Hepatocyte (in vitro differentiated cells): ENCODE measurements around the gene TMCC2. TPM values are rescaled to one million over a fixed set of nuclear protein-coding genes. Genes with fewer than 3 reads are reported as not detected.

ENCODE experiments used
- DNase-seq: peaks from one replicate; pipeline ENCODE4 v3.0.0-alpha.2; 2016; ENCODE audit warnings: low spot score
- H2AFZ ChIP-seq: fragments of 200-600 bp; sonication (generic); 2 replicates; pipeline ENCODE4 v1.6.0; 2016; ENCODE audit warnings: antibody characterized with exemption, mild to moderate bottlenecking
- H3K27ac ChIP-seq: fragments of 200-600 bp; sonication (generic); 2 replicates; pipeline ENCODE4 v1.5.1; 2016; ENCODE audit warnings: mild to moderate bottlenecking
- H3K27me3 ChIP-seq: fragments of 200-600 bp; sonication (generic); 2 replicates; pipeline ENCODE4 v1.6.1; 2016
- H3K36me3 ChIP-seq: fragments of 200-600 bp; sonication (generic); replicated peaks from 2 replicates; pipeline ENCODE4 v1.5.1; 2016; ENCODE audit warnings: low read depth; ENCODE audit not compliant: insufficient read depth
- H3K4me1 ChIP-seq: fragments of 200-600 bp; sonication (generic); 2 replicates; pipeline ENCODE4 v1.5.1; 2016; ENCODE audit warnings: mild to moderate bottlenecking, moderate library complexity; ENCODE audit not compliant: insufficient read depth
- H3K4me2 ChIP-seq: fragments of 200-600 bp; sonication (generic); 2 replicates; pipeline ENCODE4 v1.6.0; 2016
- H3K4me3 ChIP-seq: fragments of 200-600 bp; sonication (generic); 2 replicates; pipeline ENCODE4 v1.5.1; 2016; ENCODE audit warnings: mild to moderate bottlenecking
- H3K79me2 ChIP-seq: fragments of 200-600 bp; sonication (generic); 2 replicates; pipeline ENCODE4 v1.6.0; 2017; ENCODE audit warnings: mild to moderate bottlenecking
- H3K9me2 ChIP-seq: fragments of 200-600 bp; sonication (generic); replicated peaks from 2 replicates; pipeline ENCODE4 v1.6.0; 2017; ENCODE audit warnings: mild to moderate bottlenecking; ENCODE audit not compliant: insufficient read depth
- H3K9me3 ChIP-seq: fragments of 200-600 bp; sonication (generic); 2 replicates; pipeline ENCODE4 v1.5.1; 2016; ENCODE audit warnings: low read depth, mild to moderate bottlenecking
- H4K20me1 ChIP-seq: fragments of 200-600 bp; sonication (generic); 2 replicates; pipeline ENCODE4 v1.6.0; 2016; ENCODE audit warnings: mild to moderate bottlenecking; ENCODE audit not compliant: insufficient read depth, poor library complexity, severe bottlenecking
- EZH2 ChIP-seq: fragments of 200-600 bp; sonication (generic); IDR thresholded peaks from 2 replicates; pipeline ENCODE4 v1.6.1; 2016; ENCODE audit warnings: antibody characterized with exemption, mild to moderate bottlenecking, borderline replicate concordance
- EZH2phosphoT487 ChIP-seq: fragments of 200-600 bp; sonication (generic); IDR thresholded peaks from one replicate; pipeline ENCODE4 v1.6.1; 2018; ENCODE audit warnings: antibody characterized with exemption, mild to moderate bottlenecking, low read depth, moderate library complexity; ENCODE audit not compliant: unreplicated experiment, severe bottlenecking
- WGBS: methylation state at CpG from one replicate; pipeline ENCODE4 v1.1.6; 2016; ENCODE audit warnings: low lambda C conversion rate; ENCODE audit errors: missing lambda C conversion rate; 5-methylcytosine and 5-hydroxymethylcytosine counted together
- polyA plus RNA-seq: library from polyadenylated mRNA; unstranded; fragments of >200 nt; fragmentation: Nextera tagmentation; extraction: Ambion mirVana; gene quantifications from 2 replicates; pipeline ENCODE4 v1.2.1, GENCODE V29; 2016
- total RNA-seq: library from RNA; depleted of rRNA; stranded (reverse); fragments of >200 nt; gene quantifications from 2 replicates; pipeline ENCODE4 v1.2.3, GENCODE V29; 2014
- TF ChIP-seq, protein P1 (sequence below): fragments of 200-600 bp; sonication (generic); IDR thresholded peaks from 2 replicates; pipeline ENCODE4 v1.5.1; 2016; ENCODE audit warnings: antibody characterized with exemption, mild to moderate bottlenecking; ENCODE audit not compliant: poor library complexity

The TMCC2 gene
- total and polyA plus RNA-seq, 2 experiments from 2014 or later: 2.5 to 2.9 TPM

DNA sequence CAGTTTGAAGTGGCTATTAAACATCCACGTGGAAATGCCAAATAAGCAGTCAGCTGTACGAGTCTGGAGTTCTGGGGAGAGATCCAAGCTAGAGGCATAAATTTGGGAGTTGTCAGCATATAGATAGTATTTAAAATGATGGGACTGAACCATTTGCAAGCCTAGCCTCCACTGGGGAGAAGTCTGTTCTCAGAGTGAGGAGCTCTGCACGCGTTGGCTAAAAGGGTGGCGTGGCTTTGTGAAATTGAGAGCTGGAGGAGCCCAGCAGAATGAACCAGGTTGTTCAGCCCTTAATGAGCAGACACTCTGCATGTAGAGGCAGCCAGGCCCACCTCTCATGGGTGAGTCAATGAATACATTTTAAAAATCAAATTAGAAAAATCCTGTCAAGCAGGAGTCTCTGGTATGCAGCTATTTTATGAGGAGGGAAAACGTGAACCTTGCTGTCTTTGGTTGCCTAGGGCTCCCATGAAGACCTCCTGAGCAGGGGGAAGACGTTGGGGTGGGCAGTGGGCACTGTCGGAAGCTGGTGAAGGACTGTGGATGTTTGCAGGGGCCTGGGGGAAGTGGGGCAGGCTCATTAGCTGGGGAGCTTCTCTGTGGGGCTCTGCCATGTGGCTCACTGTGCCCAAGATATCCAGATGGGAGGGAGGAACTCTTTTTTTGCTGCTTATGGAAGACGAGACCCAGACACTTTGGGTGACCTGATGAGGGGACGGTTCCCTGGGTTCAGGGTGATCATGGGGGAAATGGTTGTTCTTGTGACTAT lies 18.8 kb downstream of the TMCC2 start:
- Histone ChIP-seq H3K79me2 (no peaks in the 10 kb centered on the region), H3K4me2 (no peak overlapping the region), H4K20me1 (no peaks in the 10 kb centered on the region), H3K27me3 (no peaks in the 10 kb centered on the region), H3K9me2 (no peaks in the 10 kb centered on the region), H3K4me1 (peaks cover 39% of the 10 kb centered on the region), H3K9me3 (no peaks in the 10 kb centered on the region), H3K36me3 (no peaks in the 10 kb centered on the region), H3K27ac (no peak overlapping the region), H3K4me3 (no peak overlapping the region), H2AFZ (no peak overlapping the region)
- no peak for TF ChIP-seq EZH2phosphoT487
- no peak for TF ChIP-seq EZH2
- TF ChIP-seq, protein P1, sequence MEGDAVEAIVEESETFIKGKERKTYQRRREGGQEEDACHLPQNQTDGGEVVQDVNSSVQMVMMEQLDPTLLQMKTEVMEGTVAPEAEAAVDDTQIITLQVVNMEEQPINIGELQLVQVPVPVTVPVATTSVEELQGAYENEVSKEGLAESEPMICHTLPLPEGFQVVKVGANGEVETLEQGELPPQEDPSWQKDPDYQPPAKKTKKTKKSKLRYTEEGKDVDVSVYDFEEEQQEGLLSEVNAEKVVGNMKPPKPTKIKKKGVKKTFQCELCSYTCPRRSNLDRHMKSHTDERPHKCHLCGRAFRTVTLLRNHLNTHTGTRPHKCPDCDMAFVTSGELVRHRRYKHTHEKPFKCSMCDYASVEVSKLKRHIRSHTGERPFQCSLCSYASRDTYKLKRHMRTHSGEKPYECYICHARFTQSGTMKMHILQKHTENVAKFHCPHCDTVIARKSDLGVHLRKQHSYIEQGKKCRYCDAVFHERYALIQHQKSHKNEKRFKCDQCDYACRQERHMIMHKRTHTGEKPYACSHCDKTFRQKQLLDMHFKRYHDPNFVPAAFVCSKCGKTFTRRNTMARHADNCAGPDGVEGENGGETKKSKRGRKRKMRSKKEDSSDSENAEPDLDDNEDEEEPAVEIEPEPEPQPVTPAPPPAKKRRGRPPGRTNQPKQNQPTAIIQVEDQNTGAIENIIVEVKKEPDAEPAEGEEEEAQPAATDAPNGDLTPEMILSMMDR: no peak
- DNase-seq: no peak
- 83% methylated on average over 10 of the region's 10 CpGs for WGBS

DNA sequence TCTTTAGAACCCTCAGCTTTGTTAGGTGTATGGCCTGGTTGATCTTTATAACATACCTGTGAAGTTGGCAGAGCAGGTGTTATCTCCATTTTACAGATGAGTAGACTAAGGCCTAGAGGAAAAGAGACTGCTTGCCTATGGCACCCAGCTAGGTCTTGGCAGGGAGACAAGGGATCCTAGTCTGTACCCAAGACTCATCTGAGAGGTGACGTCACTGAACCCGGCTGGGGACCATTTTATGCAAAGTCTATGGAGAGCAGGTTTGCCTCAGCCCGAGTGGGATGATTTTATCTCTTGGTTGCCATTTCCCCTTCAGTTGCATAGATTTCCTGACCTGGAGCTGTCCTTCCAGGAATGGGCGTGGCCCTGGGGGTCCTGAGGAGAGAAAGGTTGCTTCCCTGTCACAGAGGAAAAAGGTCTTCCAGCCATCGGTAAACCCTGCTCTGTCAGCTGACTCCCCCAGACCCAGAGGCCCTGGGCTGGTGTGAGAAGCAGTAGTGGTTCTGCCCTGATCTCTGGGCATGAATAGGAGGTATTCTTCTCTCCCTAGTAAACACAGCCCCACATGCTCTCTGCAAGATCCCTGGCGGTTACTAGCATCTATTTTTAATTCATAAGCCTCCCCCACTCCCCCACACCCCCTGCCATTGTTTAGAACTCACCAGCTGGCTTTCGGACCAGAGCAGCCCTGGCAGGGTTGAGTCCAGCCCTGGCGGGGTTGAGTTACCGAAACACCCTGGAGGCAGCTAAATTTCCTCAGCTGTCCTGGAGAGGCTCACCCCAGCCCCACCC lies 19.6 kb downstream of the TMCC2 start:
- no peaks in the 10 kb centered on the region for H3K36me3 ChIP-seq
- no peak for TF ChIP-seq EZH2
- TF ChIP-seq, protein P1: no peak
- no peak for TF ChIP-seq EZH2phosphoT487
- H3K9me2 ChIP-seq: no peaks in the 10 kb centered on the region
- H3K79me2 ChIP-seq: no peaks in the 10 kb centered on the region
- no peaks in the 10 kb centered on the region for H3K27me3 ChIP-seq
- no peak overlapping the region for H3K4me3 ChIP-seq
- no peak overlapping the region for H2AFZ ChIP-seq
- DNase-seq: no peak
- H3K27ac ChIP-seq: peak overlapping the region; percentile 8
- H3K4me2 ChIP-seq: peak overlapping the region; percentile 17
- H3K4me1 ChIP-seq: peaks cover 39% of the 10 kb centered on the region
- H3K9me3 ChIP-seq: no peaks in the 10 kb centered on the region
- 79% methylated on average over 9 of the region's 9 CpGs for WGBS
- no peaks in the 10 kb centered on the region for H4K20me1 ChIP-seq

DNA sequence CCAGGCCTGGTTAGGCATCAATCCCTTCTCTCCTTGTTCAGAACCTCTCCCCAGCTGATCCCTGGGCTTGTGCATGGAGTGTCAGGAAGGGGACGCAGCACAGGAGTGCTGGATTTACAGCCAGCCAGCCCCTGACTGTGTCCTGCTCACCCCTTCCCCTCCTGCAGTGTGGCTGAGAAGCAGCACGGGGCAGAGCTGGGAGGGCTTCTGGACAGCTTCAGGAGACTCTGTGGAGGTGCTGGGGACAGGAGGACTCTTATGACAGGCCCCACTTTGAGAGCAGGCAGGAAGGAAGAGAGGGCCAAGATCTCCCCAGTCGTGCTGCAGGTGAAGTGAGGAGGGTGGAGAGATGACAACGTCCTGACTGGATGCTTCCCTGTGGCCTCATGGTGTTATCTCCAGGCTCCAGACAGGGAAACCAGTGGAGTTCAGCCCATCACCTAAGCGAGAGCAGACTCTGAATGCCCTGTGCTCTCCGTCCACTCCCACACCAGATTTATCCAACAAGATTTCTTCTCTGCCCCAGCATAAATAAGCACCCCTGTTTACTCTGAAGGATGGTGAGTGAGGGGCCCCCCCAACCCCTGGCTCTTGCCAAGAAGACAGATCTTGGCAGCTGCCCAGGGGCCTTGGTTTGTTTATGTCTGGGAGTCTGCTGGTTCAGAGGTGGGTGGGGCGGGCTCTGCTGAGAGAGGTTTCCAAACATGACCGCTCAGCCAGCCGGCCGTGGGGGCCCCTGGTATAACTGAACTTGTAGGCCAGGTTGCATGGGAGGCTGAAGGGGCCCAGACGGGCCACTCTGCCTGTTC lies 21.3 kb downstream of the TMCC2 start:
- TF ChIP-seq EZH2 (no peak), EZH2phosphoT487 (no peak)
- TF ChIP-seq, protein P1: no peak
- Histone ChIP-seq H3K4me2 (peak overlapping the region; percentile 66), H3K4me1 (peaks cover 39% of the 10 kb centered on the region), H3K9me3 (no peaks in the 10 kb centered on the region), H3K9me2 (no peaks in the 10 kb centered on the region), H2AFZ (no peak overlapping the region), H3K79me2 (no peaks in the 10 kb centered on the region), H3K27ac (peak overlapping the region; percentile 55), H3K27me3 (no peaks in the 10 kb centered on the region), H4K20me1 (no peaks in the 10 kb centered on the region), H3K36me3 (no peaks in the 10 kb centered on the region), H3K4me3 (no peak overlapping the region)
- peak; percentile 73 for DNase-seq
- WGBS: 33% methylated on average over 10 of the region's 11 CpGs
